ENCODE results near the gene LINC01488. TPM values are rescaled to one million over a fixed set of nuclear protein-coding genes. Genes with fewer than 3 reads are reported as not detected.

Gene LINC01488
- total and polyA plus RNA-seq, 9 of the 15 experiments (the other 6 are each of a cell fraction or from before 2014, with no cell fraction given): not detected

DNA sequence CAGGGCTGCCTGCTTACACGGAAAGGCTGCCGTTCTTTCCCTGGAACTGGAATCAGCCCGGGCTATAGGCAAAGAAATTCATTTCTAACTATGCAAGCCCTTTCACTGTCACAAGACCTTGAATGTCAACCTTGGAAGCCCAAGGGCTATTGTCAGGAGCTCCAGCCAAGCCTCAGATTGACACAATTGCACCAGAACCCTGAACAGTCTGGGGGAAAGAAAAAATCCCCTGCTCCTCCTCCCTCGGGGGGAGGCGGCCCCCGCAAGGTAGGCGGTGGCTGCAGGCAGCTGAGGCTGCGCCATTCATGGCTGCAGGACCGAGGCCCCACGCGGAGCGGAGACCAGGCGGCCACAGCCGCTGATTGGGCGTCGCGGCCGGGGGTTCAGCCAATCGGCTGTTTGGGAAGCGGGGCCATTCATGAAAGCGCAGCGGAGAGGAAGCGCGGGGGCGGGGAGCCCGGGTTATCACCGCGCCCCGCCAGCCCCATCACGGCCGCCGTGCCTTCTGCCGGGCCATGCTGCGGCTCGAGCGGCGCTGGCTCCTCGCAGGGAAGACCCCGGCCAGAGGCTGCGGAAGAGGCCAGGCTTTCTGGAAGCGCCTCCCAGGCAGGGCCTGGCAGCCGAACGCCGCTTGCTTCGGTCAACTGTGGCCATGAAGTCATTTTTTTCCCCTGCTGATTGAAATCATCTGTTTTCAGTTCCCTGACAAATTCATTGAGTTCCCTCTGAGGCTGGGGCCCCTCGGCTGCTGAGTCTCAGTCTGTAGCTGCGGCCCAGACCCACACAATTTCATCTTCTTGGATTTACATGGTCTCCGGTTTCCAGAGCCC, 38.1 kb upstream of the LINC01488 start (continued):
- TF ChIP-seq NR2C2 (CRISPR knock-in tag; IDR thresholded peaks at IDR 0.05): no peak
- TF ChIP-seq NR2C2 (tag; IDR thresholded peaks at IDR 0.05): peak; percentile 66
- TF ChIP-seq, protein P1, sequence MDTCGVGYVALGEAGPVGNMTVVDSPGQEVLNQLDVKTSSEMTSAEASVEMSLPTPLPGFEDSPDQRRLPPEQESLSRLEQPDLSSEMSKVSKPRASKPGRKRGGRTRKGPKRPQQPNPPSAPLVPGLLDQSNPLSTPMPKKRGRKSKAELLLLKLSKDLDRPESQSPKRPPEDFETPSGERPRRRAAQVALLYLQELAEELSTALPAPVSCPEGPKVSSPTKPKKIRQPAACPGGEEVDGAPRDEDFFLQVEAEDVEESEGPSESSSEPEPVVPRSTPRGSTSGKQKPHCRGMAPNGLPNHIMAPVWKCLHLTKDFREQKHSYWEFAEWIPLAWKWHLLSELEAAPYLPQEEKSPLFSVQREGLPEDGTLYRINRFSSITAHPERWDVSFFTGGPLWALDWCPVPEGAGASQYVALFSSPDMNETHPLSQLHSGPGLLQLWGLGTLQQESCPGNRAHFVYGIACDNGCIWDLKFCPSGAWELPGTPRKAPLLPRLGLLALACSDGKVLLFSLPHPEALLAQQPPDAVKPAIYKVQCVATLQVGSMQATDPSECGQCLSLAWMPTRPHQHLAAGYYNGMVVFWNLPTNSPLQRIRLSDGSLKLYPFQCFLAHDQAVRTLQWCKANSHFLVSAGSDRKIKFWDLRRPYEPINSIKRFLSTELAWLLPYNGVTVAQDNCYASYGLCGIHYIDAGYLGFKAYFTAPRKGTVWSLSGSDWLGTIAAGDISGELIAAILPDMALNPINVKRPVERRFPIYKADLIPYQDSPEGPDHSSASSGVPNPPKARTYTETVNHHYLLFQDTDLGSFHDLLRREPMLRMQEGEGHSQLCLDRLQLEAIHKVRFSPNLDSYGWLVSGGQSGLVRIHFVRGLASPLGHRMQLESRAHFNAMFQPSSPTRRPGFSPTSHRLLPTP (IDR thresholded peaks at IDR 0.05; ENCODE audit: borderline replicate concordance, extremely low read depth, insufficient read length): no peak
- TF ChIP-seq, protein P2, sequence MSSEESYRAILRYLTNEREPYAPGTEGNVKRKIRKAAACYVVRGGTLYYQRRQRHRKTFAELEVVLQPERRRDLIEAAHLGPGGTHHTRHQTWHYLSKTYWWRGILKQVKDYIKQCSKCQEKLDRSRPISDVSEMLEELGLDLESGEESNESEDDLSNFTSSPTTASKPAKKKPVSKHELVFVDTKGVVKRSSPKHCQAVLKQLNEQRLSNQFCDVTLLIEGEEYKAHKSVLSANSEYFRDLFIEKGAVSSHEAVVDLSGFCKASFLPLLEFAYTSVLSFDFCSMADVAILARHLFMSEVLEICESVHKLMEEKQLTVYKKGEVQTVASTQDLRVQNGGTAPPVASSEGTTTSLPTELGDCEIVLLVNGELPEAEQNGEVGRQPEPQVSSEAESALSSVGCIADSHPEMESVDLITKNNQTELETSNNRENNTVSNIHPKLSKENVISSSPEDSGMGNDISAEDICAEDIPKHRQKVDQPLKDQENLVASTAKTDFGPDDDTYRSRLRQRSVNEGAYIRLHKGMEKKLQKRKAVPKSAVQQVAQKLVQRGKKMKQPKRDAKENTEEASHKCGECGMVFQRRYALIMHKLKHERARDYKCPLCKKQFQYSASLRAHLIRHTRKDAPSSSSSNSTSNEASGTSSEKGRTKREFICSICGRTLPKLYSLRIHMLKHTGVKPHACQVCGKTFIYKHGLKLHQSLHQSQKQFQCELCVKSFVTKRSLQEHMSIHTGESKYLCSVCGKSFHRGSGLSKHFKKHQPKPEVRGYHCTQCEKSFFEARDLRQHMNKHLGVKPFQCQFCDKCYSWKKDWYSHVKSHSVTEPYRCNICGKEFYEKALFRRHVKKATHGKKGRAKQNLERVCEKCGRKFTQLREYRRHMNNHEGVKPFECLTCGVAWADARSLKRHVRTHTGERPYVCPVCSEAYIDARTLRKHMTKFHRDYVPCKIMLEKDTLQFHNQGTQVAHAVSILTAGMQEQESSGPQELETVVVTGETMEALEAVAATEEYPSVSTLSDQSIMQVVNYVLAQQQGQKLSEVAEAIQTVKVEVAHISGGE (CRISPR knock-in tag; IDR thresholded peaks at IDR 0.05): peak in 1 of 3 experiments; percentile 41; a peak in 2 of 6 replicates
- no peak; the same call in none of the 2 replicates for TF ChIP-seq ZKSCAN1 (IDR thresholded peaks at IDR 0.05; ENCODE audit: low read depth, low read length)
- TF ChIP-seq MTF1 (CRISPR knock-in tag; IDR thresholded peaks at IDR 0.05; ENCODE audit: borderline replicate concordance): no peak
- TF ChIP-seq, protein P3, sequence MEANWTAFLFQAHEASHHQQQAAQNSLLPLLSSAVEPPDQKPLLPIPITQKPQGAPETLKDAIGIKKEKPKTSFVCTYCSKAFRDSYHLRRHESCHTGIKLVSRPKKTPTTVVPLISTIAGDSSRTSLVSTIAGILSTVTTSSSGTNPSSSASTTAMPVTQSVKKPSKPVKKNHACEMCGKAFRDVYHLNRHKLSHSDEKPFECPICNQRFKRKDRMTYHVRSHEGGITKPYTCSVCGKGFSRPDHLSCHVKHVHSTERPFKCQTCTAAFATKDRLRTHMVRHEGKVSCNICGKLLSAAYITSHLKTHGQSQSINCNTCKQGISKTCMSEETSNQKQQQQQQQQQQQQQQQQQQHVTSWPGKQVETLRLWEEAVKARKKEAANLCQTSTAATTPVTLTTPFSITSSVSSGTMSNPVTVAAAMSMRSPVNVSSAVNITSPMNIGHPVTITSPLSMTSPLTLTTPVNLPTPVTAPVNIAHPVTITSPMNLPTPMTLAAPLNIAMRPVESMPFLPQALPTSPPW (CRISPR knock-in tag; IDR thresholded peaks at IDR 0.05): peak; percentile 97
- TF ChIP-seq CSDE1 (IDR thresholded peaks at IDR 0.05): no peak
- peak; percentile 76; the same call in 1 of the 2 replicates for TF ChIP-seq ZKSCAN8 (CRISPR knock-in tag; IDR thresholded peaks at IDR 0.05)
- TF ChIP-seq, protein P4, sequence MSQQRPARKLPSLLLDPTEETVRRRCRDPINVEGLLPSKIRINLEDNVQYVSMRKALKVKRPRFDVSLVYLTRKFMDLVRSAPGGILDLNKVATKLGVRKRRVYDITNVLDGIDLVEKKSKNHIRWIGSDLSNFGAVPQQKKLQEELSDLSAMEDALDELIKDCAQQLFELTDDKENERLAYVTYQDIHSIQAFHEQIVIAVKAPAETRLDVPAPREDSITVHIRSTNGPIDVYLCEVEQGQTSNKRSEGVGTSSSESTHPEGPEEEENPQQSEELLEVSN (IDR thresholded peaks at IDR 0.05; ENCODE audit: borderline replicate concordance in 1 of 2, extremely low read depth in 1 of 2, insufficient read depth in 1 of 2, insufficient read length in 1 of 2, low read depth in 1 of 2, low read length in 1 of 2, poor library complexity in 1 of 2, severe bottlenecking in 1 of 2): peak in 1 of 2 experiments; percentile 84
- no peak for TF ChIP-seq ETV5 (CRISPR knock-in tag; IDR thresholded peaks at IDR 0.05; ENCODE audit: low read depth)
- TF ChIP-seq ZNF384 (IDR thresholded peaks at IDR 0.05; ENCODE audit: low read depth, low read length): peak; percentile 38; the same call in 1 of the 2 replicates
- TF ChIP-seq, protein P5, sequence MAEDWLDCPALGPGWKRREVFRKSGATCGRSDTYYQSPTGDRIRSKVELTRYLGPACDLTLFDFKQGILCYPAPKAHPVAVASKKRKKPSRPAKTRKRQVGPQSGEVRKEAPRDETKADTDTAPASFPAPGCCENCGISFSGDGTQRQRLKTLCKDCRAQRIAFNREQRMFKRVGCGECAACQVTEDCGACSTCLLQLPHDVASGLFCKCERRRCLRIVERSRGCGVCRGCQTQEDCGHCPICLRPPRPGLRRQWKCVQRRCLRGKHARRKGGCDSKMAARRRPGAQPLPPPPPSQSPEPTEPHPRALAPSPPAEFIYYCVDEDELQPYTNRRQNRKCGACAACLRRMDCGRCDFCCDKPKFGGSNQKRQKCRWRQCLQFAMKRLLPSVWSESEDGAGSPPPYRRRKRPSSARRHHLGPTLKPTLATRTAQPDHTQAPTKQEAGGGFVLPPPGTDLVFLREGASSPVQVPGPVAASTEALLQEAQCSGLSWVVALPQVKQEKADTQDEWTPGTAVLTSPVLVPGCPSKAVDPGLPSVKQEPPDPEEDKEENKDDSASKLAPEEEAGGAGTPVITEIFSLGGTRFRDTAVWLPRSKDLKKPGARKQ (CRISPR knock-in tag; IDR thresholded peaks at IDR 0.05): no peak

Data from K562 (cell line).